HPDE6-E6E7 (cell line): ENCODE measurements around the gene MEP1B.
A peak's percentile ranks its signal among the peaks of the same experiment; 100 is the strongest.
"Not testable (repeated sequence)": the region's sequence is repeated elsewhere in the genome, so short reads cannot be mapped to it uniquely, and the experiment has no call there.

Source experiments
- DNase-seq: peaks from one replicate; pipeline ENCODE4 v3.0.0; 2011; ENCODE audit warnings: missing footprints; ENCODE audit errors: extremely low spot score

Gene MEP1B

GRCh38 chr18:32189790-32190189 lies at the start of gene MEP1B:
TSS of gene MEP1B (plus strand) at chr18:32190039. CDS start at chr18:32190071, 32 bp downstream.
- no peak for DNase-seq

GRCh38 chr18:32148185-32148870 lies 41.5 kb upstream of the MEP1B start:
- DNase-seq = no peak

- DNase-seq = no peak
These were observed 37.0 kb upstream of the MEP1B start for GRCh38 chr18:32152705-32153448.

- no peak for DNase-seq
These were observed 33.0 kb upstream of the MEP1B start for GRCh38 chr18:32156855-32157254.

- DNase-seq = no peak
These were observed 32.3 kb upstream of the MEP1B start for GRCh38 chr18:32157580-32157979.

GRCh38 chr18:32158108-32158624 lies 31.7 kb upstream of the MEP1B start:
- peak; percentile 70 for DNase-seq

GRCh38 chr18:32158631-32159030 lies 31.2 kb upstream of the MEP1B start:
- not testable (repeated sequence) for DNase-seq

- peak; percentile 34 for DNase-seq
These were observed 29.3 kb upstream of the MEP1B start for GRCh38 chr18:32160547-32160946.

GRCh38 chr18:32167980-32168730 lies 21.7 kb upstream of the MEP1B start:
- DNase-seq = no peak

GRCh38 chr18:32173654-32174053 lies 16.2 kb upstream of the MEP1B start:
- DNase-seq = no peak

GRCh38 chr18:32174719-32175118 lies 15.1 kb upstream of the MEP1B start:
- DNase-seq = no peak

- DNase-seq = no peak
These were observed 14.6 kb upstream of the MEP1B start for GRCh38 chr18:32175265-32175664.

- not testable (repeated sequence) for DNase-seq
These were observed 13.1 kb upstream of the MEP1B start for GRCh38 chr18:32176745-32177144.

GRCh38 chr18:32177530-32177929 lies 12.3 kb upstream of the MEP1B start:
- DNase-seq = no peak

- no peak for DNase-seq
These were observed 6.3 kb upstream of the MEP1B start for GRCh38 chr18:32183503-32183902.

- no peak for DNase-seq
These were observed 370 bp downstream of the MEP1B start for GRCh38 chr18:32190209-32190608.

- no peak for DNase-seq
These were observed 6.3 kb downstream of the MEP1B start for GRCh38 chr18:32195881-32196815.

- DNase-seq = no peak
These were observed 10.9 kb downstream of the MEP1B start for GRCh38 chr18:32200766-32201165.

GRCh38 chr18:32201948-32202672 lies 12.3 kb downstream of the MEP1B start:
- DNase-seq = no peak

GRCh38 chr18:32208023-32208422 lies 18.2 kb downstream of the MEP1B start:
- no peak for DNase-seq

- DNase-seq = no peak
These were observed 18.7 kb downstream of the MEP1B start for GRCh38 chr18:32208577-32208976.
